HG02642 (cell line): ENCODE data around the gene SORCS2.

ENCODE experiments used
- ATAC-seq: cut with Tn5 transposase; IDR thresholded peaks from one replicate; pipeline ENCODE4 v1.9.1; 2021; ENCODE audit warnings: mild to moderate bottlenecking; ENCODE audit not compliant: unreplicated experiment, poor library complexity

The SORCS2 gene

GRCh38 chr4:7779432-7779768, 587.1 kb downstream of the SORCS2 start:
- ATAC-seq, result no peak

DNA sequence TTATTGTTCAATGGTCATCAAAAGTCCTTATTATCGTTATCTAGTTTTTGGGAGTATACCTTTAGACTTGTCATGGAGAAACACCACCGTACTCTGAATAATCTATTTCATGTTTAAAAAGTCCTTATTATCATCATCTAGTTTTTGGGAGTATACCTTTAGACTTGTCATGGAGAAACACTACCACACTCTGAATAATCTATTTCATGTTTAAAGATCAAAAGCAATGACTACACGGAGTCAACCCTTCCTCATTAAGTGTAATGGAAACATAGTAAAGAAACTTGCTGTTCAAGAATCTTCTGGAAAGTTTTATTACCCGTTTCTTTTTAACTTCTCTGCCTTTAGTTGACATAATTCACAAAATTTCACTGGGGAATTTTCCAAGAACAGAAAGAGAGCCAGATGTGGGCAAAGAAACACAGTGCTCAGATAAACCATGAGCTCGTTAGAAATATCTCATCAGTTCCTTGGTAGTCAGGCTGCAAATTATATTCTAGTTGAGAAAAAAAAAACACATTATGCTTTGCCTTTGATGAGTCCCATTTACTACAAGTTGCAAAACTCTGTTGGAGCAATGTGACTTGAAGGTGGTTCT, 588.5 kb downstream of the SORCS2 start:
- ATAC-seq, result no peak

DNA sequence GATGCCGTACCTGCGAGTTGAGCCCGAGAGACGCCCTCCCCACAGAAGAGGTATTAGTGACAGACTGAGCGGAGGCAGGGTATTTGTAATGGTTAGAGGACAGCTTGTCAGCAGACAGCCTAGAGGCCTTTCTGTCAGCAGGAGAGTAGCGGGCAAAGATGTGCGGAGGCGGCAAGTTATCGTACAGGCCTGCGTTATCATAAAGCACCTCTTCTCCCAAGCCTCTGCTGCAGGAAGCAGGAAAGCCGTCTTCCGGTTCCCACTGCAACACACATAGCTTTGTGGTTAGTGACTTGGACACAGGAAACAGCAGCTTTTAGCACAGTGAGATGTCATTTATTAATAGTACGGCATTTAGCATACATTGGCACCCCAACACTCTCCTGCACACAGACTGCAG, 589.0 kb downstream of the SORCS2 start:
- ATAC-seq, result no peak

DNA sequence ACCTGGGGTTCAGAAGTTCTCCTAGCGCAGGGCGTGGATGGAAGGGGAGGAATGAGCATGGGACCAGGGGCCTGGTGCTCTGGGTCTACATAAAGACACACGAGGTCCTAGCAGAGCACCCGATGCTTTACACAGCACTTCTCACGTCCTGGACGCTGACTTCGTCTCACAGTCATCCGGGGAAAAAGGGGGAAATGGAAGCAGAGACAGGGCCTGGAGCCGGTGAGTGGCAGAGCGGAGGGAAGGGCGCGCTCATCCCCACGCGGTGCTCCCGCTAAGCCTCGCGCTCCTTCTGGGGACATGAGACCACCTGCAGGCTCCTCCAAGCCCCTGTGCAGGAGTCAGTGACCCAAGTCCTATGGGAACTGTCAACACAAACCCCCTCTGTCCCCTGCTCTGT, 589.7 kb downstream of the SORCS2 start:
- ATAC-seq, result no peak

GRCh38 chr4:7782783-7783182, 590.4 kb downstream of the SORCS2 start:
- ATAC-seq, result no peak

DNA sequence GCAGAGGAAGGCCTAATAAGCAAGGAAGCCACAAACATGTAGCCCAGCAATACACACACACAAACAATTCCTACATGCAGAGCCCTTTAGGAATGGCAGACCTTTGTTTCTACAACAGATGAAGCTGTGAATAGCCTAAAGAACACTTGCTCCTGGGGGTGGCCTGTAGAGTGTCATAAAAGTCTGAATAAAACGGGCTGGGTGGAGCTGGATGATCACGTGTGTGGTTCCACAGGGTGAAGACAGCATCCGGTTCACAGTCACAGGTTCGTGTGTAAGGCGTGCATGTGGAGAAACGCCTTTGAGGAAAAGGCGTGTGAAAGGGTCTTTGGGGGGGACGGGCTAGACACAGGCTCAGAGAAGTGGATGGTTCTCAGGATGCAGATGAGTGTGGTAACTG, 591.2 kb downstream of the SORCS2 start:
- no peak for ATAC-seq

GRCh38 chr4:7784131-7784870, 592.0 kb downstream of the SORCS2 start:
- ATAC-seq, result no peak

- no peak for ATAC-seq
Measured at GRCh38 chr4:7785017-7785416, 592.7 kb downstream of the SORCS2 start.

DNA sequence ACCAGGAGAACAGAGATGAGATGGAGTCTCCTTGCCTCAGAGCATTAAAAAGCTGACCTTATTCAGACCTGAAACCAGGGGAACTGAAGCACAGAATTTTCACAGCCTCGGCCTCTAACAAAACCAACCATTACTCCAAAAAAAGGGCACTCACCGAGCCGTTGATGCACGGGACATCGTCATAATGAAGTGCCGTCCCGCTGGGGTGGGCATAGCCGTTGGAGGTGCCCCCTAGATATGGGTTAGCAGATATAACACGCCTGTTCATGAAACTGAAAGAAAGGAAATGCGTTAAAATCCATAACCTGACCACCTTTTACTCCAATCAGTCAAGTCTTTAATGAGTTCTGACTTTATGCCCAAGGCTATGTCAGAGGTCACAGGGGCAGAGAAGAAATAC, 593.7 kb downstream of the SORCS2 start:
- ATAC-seq, result no peak

- no peak for ATAC-seq
Measured at GRCh38 chr4:7786517-7786916, 594.2 kb downstream of the SORCS2 start.

DNA sequence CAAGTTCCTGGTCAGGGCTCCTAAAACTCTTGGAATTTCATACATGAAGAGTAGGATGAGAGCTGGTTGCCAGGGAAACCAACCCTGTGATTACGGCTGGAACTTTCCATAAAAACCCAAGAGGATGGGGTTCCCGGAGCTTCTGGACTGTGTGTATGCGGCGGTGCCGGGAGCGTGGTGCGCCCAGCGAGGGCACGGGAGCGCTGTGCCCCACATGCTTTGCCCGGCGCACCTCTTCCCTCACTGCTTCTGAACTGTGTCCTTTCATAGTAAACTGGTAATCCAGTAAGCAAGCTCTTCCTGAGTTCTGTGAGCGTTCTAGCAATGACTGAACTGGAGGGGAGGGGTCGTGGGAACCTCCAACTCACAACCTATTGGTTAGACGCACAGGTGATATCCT, 594.7 kb downstream of the SORCS2 start:
- no peak for ATAC-seq

GRCh38 chr4:7787681-7788141, 595.4 kb downstream of the SORCS2 start:
- ATAC-seq, result no peak

GRCh38 chr4:7788193-7788592, 595.9 kb downstream of the SORCS2 start:
- ATAC-seq, result no peak

- no peak for ATAC-seq
Measured at GRCh38 chr4:7788694-7789425, 596.5 kb downstream of the SORCS2 start.

GRCh38 chr4:7790023-7790422, 597.7 kb downstream of the SORCS2 start:
- ATAC-seq, result no peak

DNA sequence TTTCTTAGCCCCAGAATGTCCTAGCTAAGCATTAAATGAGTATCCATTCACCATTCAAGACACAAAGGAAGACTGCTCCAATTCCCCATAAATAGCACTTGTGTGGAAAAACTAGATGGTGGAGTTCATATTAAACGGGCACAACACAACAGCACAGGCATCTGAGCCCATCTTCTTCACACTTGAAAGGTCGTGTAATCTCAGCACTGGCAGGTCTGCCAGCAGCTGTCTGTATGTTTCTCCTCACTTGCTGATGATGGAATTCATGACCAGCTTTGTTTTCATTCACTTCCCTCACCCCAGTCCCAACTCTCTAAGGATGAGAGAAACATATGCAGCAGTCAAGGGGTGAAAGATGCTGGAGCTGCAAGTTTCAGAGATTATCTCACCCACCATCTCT, 598.7 kb downstream of the SORCS2 start:
- no peak for ATAC-seq
